Vagina (tissue), 2 donors: Measurements from ENCODE around the gene CELA2A. TPM values are rescaled to one million over a fixed set of nuclear protein-coding genes. Genes with fewer than 3 reads are reported as not detected.

Experiments used
- DNase-seq, 2 donors: peaks; one replicate each; pipeline ENCODE4 v3.0.0-alpha.2; 2017; ENCODE audit errors: extremely low spot score in 2 of 2
- H3K27ac ChIP-seq: fragments of 200-600 bp; sonication (generic); one replicate; pipeline ENCODE4 v1.5.1; 2019
- H3K27me3 ChIP-seq: fragments of 200-600 bp; sonication (generic); one replicate; pipeline ENCODE4 v1.5.1; 2019
- H3K36me3 ChIP-seq, 2 donors: fragments of 200-600 bp; sonication (generic); one replicate each; pipeline ENCODE4 v1.5.1; 2017 to 2019
- H3K4me1 ChIP-seq: fragments of 200-600 bp; sonication (generic); one replicate; pipeline ENCODE4 v1.5.1; 2019
- H3K4me3 ChIP-seq, 2 donors: fragments of 200-600 bp; sonication (generic); 1 replicate in 1 of 2; 2 replicates in 1 of 2; pipeline ENCODE4 v1.5.1; 2016 to 2019
- H3K9me3 ChIP-seq: fragments of 200-600 bp; sonication (generic); one replicate; pipeline ENCODE4 v1.5.1; 2019
- POLR2A ChIP-seq, 2 donors: fragments of 450-650 bp; IDR thresholded peaks; one replicate each; pipeline ENCODE4 v1.6.1; 2017; ENCODE audit warnings: antibody characterized with exemption in 2 of 2, mild to moderate bottlenecking in 2 of 2, moderate library complexity in 2 of 2
- POLR2AphosphoS5 ChIP-seq, 2 donors: sonication (generic); formaldehyde crosslinking; IDR thresholded peaks; one replicate each; pipeline ENCODE4 v1.9.0; 2017; ENCODE audit warnings: antibody characterized with exemption in 2 of 2, mild to moderate bottlenecking in 2 of 2, low read depth in 1 of 2; ENCODE audit not compliant: insufficient read depth in 1 of 2
- intact Hi-C: fragments of 100-400 bp; cut with DNase I; formaldehyde crosslinking; loops from one replicate; pipeline ENCODE4 v1.15.1; 2023
- total RNA-seq: library from RNA; depleted of rRNA; stranded (reverse); fragments of >200 nt; gene quantifications from one replicate; pipeline ENCODE4 v1.2.3, GENCODE V29; 2016
- TF ChIP-seq, protein P1 (sequence below), 3 experiments: fragments of 450-650 bp in 2 of 3; fragments of 200-600 bp in 1 of 3; sonication (generic) in 1 of 3; IDR thresholded peaks; one replicate each; pipeline ENCODE4 v1.5.1; 2017 to 2019; ENCODE audit warnings: antibody characterized with exemption in 3 of 3, mild to moderate bottlenecking in 2 of 3, moderate library complexity in 2 of 3

The CELA2A gene
- total RNA-seq, 1 donor from 2014 or later, result not detected

DNA sequence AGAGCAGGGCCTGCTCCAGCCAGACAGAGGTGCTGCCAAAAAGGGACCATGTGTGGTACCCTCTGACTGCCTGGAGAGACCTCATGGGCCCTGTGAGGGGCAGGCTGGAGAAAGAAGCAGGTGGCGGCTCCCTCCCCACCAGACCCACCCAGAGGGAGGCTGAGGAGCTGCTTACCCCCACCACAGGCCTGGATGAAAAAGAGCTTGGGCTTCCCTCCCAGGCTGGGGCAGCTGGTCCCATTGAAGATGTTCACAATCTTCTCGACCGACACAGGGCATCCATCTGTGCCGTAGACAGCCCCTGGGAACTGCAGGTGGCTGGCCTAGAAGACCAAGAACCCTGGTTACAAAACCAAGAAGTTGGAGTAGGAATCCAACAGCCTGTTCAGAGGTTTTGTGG lies 47.9 kb downstream of the CELA2A start:
- Histone ChIP-seq H3K27me3 (no peaks in the 10 kb centered on the region), H3K9me3 (no peaks in the 10 kb centered on the region), H3K36me3 (peaks cover 0 to 13% of the 10 kb centered on the region in 2 donors), H3K4me3 (no peak overlapping the region), H3K27ac (no peak overlapping the region), H3K4me1 (no peaks in the 10 kb centered on the region)
- DNase-seq, result no peak
- no peak for TF ChIP-seq POLR2AphosphoS5 (IDR thresholded peaks at IDR 0.05; ENCODE audit: insufficient read depth in 1 of 2, low read depth in 1 of 2)
- TF ChIP-seq, protein P1, sequence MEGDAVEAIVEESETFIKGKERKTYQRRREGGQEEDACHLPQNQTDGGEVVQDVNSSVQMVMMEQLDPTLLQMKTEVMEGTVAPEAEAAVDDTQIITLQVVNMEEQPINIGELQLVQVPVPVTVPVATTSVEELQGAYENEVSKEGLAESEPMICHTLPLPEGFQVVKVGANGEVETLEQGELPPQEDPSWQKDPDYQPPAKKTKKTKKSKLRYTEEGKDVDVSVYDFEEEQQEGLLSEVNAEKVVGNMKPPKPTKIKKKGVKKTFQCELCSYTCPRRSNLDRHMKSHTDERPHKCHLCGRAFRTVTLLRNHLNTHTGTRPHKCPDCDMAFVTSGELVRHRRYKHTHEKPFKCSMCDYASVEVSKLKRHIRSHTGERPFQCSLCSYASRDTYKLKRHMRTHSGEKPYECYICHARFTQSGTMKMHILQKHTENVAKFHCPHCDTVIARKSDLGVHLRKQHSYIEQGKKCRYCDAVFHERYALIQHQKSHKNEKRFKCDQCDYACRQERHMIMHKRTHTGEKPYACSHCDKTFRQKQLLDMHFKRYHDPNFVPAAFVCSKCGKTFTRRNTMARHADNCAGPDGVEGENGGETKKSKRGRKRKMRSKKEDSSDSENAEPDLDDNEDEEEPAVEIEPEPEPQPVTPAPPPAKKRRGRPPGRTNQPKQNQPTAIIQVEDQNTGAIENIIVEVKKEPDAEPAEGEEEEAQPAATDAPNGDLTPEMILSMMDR (IDR thresholded peaks at IDR 0.05), result no peak
- no peak for TF ChIP-seq POLR2A (IDR thresholded peaks at IDR 0.05)
- intact Hi-C loops, result no loop called here

DNA sequence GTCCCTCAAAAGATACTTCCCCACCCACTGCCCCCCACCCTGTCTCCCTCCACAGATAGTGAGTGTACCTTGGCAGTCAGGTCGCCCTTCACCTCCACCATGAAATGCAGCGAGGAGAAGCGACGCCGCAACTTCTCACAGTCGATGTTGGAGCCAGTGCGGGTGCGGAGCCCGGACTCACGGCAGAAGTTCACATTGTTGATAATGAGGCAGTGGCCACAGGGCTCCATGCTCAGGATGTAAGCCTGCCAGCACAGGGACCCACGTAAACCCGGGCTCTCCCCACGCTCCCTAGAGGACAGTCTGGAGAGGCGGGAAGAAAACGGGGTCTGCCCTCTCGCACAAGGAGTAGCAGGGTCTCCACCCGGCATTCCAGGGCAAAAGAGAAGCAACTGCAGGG lies 50.3 kb downstream of the CELA2A start:
- Histone ChIP-seq H3K4me1 (no peaks in the 10 kb centered on the region), H3K27me3 (no peaks in the 10 kb centered on the region), H3K9me3 (no peaks in the 10 kb centered on the region), H3K36me3 (peaks cover 0 to 13% of the 10 kb centered on the region in 2 donors), H3K4me3 (no peak overlapping the region), H3K27ac (no peak overlapping the region)
- DNase-seq, result no peak
- intact Hi-C loops, result no loop called here
- TF ChIP-seq POLR2AphosphoS5 (IDR thresholded peaks at IDR 0.05; ENCODE audit: insufficient read depth in 1 of 2, low read depth in 1 of 2) (no peak), POLR2A (IDR thresholded peaks at IDR 0.05) (no peak)
- TF ChIP-seq, protein P1 (IDR thresholded peaks at IDR 0.05), result no peak

DNA sequence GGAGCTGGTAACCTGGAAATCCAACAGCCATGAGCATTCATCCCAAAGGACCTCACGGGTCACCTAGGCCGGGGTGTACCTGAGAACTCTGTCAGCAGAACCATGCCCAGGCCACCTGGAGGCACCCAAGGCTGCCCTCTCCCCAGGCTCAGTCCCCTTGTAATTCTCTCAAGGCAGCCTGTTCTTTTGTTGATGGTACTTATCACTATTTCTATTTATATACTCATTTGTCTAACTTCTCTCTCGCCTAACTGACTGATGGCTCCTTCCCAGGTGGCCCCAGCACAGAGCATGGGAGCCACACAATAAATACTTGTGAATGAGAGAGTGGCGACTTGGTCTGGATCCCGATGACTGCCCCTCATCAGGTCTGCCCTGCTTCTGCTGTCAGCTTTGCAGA lies 50.7 kb downstream of the CELA2A start:
- Histone ChIP-seq H3K27me3 (no peaks in the 10 kb centered on the region), H3K4me1 (no peaks in the 10 kb centered on the region), H3K27ac (no peak overlapping the region), H3K36me3 (peaks cover 0 to 13% of the 10 kb centered on the region in 2 donors), H3K4me3 (no peak overlapping the region), H3K9me3 (no peaks in the 10 kb centered on the region)
- intact Hi-C loops, result no loop called here
- no peak for DNase-seq
- TF ChIP-seq POLR2AphosphoS5 (IDR thresholded peaks at IDR 0.05; ENCODE audit: insufficient read depth in 1 of 2, low read depth in 1 of 2), result no peak
- TF ChIP-seq POLR2A (IDR thresholded peaks at IDR 0.05), result no peak
- TF ChIP-seq, protein P1 (IDR thresholded peaks at IDR 0.05), result no peak

DNA sequence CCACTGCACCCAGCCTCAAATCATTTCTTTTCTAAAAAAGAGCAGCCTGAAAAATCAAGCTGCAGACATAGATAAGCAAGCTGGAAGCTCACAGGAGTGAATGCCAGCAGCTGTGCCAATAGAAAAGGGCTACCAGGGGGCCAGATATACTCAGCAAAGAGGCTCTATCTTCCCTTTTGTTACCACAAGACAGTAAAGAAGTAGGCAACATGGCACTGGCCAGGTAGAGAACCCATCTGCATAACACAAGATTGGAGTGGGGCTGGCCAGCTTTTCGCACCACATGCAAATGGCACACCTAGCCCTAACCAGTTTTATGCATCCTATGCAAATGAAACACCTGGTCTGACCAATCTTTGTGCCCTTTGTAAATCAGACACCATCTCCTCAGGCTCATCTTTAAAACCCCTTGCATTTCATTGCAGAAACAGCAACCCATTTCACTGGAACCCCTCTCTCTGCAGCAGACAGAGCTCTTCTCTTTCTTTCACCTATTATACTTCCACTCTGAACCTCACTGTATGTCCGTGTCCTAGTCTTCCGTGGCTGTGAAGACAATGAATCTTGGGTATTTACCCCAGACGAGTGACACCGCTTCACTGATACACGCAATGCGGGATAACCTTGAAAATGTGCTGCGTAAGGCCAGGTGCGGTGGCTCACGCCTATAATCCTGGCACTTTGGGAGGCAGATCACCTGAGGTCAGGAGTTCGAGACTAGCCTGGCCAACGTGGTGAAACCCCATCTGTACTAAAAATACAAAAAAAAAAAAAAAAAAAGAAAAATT lies 52.4 kb downstream of the CELA2A start:
- Histone ChIP-seq H3K4me1 (no peaks in the 10 kb centered on the region), H3K27ac (no peak overlapping the region), H3K9me3 (no peaks in the 10 kb centered on the region), H3K4me3 (no peak overlapping the region), H3K27me3 (no peaks in the 10 kb centered on the region), H3K36me3 (peaks cover 0 to 13% of the 10 kb centered on the region in 2 donors)
- no peak for DNase-seq
- intact Hi-C loops, result no loop called here
- TF ChIP-seq POLR2AphosphoS5 (IDR thresholded peaks at IDR 0.05; ENCODE audit: insufficient read depth in 1 of 2, low read depth in 1 of 2), result no peak
- no peak for TF ChIP-seq POLR2A (IDR thresholded peaks at IDR 0.05)

DNA sequence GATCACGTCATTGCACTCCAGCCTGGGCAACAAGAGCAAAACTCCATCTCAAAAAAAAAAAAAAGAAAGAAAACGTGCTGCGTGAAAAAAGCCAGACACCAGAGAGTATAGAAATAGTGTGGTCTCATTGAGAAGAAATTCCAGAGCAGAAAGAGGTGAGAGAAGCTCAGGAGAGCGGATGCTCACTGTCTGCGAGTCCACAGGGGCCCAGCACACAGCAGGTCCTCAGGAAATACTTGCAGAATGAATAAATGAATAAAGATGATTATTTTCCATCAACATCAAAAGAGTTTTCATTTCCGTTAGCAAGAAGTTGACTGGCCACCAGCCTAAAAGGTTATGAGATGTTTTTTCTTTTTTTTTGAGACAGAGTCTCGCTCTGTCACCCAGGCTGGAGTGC lies 53.1 kb downstream of the CELA2A start:
- Histone ChIP-seq H3K36me3 (peaks cover 0 to 13% of the 10 kb centered on the region in 2 donors), H3K4me1 (no peaks in the 10 kb centered on the region), H3K4me3 (no peak overlapping the region), H3K27me3 (no peaks in the 10 kb centered on the region), H3K9me3 (no peaks in the 10 kb centered on the region), H3K27ac (no peak overlapping the region)
- TF ChIP-seq, protein P1 (IDR thresholded peaks at IDR 0.05), result no peak
- no peak for TF ChIP-seq POLR2AphosphoS5 (IDR thresholded peaks at IDR 0.05; ENCODE audit: insufficient read depth in 1 of 2, low read depth in 1 of 2)
- TF ChIP-seq POLR2A (IDR thresholded peaks at IDR 0.05), result no peak
- DNase-seq, result no peak
- intact Hi-C loops, result no loop called here
